COLO668 (cell line): ENCODE measurements around the gene MST1.

Experiments
- DNase-seq: peaks from one replicate; lab custom pipeline; 2025; ENCODE audit not compliant: unreplicated experiment; lab: John Stamatoyannopoulos, UW

Gene MST1

GRCh38 chr3:49689046-49689907 is at the start of gene MST1, which contains the start of gene RNF123:
TSS of gene MST1 (minus strand) at chr3:49689474. CDS start at chr3:49688691, 783 bp downstream.
TSS of gene RNF123 (plus strand) at chr3:49689557. CDS start at chr3:49691166, 1,609 bp downstream.
- DNase-seq: no peak

GRCh38 chr3:49738067-49738713 is 48.9 kb upstream of the MST1 start:
- DNase-seq: no peak

GRCh38 chr3:49734752-49735151 is 45.5 kb upstream of the MST1 start:
- no peak for DNase-seq

- DNase-seq: no peak
Observed at GRCh38 chr3:49733551-49733950, 44.3 kb upstream of the MST1 start.

- DNase-seq: no peak
Observed at GRCh38 chr3:49732597-49732996, 43.3 kb upstream of the MST1 start.

DNA sequence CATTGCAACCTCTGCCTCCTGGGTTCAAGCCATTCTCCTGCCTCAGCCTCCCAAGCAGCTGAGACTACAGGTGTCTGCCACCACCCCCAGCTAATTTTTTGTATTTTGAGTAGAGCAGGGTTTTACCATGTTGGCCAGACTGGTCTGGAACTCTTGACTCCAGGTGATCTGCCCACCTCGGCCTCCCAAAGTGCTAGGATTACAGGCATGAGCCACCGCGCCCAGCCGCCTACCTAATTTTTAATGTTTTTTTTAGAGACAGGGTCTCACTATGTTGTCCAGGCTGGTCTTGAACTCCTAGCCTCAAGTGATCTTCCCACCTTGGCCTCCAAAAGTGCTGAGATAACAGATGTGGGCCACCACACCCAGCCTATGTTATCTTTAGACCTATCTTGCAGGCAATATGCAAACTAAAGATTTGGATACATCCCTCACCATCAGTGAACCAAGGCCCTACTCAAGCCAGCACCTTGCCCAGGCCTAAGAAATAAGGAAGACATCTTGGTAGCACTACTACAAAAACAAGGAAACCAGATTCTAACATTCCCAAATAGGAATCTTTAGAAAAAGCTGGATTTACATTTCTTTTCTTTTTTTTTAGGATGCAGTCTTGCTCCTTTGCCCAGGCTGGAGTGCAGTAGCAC is 40.8 kb upstream of the MST1 start:
- no peak for DNase-seq

- DNase-seq: no peak
Observed at GRCh38 chr3:49727924-49728361, 38.7 kb upstream of the MST1 start.

GRCh38 chr3:49727154-49727923 is 38.1 kb upstream of the MST1 start:
- DNase-seq: no peak

DNA sequence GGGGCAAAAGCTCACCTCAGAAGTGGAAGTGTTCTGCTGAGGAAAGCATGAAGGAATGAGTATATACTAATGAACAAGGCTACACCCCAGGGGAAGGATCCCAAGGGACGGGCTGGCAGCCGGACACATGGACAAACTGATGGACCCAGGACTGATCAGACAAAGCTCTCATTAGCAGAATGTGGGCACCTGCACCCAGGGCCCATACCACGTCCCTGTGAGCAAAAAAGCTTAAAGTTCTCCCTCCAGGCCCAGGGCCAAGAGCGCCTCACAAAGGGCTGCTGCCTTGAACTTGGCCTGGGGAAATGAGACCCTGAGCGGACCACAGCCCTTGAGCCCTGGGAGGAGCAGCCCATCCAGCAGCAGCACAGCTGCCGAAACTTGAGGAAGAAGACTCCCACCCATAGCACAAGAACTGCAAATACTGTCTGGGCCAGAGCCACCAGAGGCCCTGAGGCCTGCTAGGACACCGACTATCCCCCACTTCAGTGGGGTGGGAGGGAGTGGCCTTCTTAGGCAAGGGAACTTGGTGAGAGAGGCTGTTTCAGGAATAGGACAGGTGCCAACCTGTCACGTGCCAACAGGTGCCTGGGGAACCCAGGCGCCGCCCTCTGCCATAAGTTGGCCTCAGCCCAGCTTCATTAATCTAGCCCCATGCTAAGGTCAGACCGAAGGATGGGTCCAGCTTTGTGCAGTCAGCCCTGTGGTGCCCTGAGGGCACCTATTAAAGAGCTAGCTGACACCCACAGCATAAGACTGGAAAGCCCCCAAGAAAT is 36.8 kb upstream of the MST1 start:
- no peak for DNase-seq

DNA sequence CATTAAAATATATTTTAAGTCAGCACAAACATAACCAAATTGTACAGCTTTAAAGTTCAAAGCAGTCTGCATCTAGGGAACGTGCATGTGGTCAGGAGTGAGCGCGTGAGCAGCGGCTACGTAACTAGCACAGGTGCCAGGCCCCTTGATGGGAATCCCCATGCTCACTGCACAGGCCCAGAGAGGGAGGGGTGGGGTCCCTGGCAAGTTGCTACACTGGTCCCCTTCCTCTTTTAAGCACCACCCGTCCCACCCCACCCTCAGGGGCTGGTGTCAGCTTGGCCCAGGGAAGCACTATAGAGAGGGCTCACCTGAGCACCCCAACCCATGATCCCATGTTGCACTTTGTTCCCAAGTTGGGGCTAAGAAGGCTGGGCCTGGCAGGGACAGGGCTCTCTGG is 35.3 kb upstream of the MST1 start:
- DNase-seq: peak; percentile 26

GRCh38 chr3:49723628-49724551 is 34.6 kb upstream of the MST1 start, which contains the start of gene GMPPB:
TSS of gene GMPPB (minus strand) at chr3:49723951. CDS start at chr3:49723726, 225 bp downstream.
- DNase-seq: peak; percentile 96

- DNase-seq: peak; percentile 67
Observed at GRCh38 chr3:49723296-49723627, 34.0 kb upstream of the MST1 start.

GRCh38 chr3:49722896-49723295 is 33.6 kb upstream of the MST1 start:
- DNase-seq: no peak

- no peak for DNase-seq
Observed at GRCh38 chr3:49721896-49722781, 32.9 kb upstream of the MST1 start.

- no peak for DNase-seq
Observed at GRCh38 chr3:49721596-49721895, 32.3 kb upstream of the MST1 start.

DNA sequence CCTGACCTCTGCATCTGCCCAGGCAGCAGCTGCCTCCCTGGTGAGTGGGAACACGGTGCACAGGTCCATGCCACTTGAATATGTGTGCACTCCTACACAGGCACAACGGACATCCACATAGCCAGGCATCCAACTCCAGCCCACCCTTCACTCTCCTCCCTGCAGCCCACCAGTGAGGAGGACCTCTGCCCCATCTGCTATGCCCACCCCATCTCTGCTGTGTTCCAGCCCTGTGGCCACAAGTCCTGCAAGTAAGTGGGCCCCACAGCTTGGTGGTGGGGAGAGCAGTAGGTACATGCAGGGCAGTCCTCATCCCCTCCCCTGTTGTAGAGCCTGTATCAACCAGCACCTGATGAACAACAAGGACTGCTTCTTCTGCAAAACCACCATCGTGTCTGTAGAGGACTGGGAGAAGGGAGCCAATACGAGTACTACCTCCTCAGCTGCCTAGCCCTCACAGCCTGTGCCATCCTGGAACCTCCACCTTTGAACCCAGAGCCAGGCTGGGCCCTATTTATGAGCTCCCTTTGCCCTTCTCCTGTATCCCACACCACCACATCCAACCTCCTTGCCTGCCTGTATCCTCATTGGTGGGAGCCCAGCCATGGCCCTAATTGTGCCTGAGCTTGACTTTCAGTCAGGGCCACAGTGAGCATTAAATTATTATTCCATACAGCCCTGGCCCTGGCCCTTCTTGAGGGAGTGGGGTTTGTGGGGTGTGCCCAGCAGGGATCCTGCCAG is 31.8 kb upstream of the MST1 start:
- no peak for DNase-seq

GRCh38 chr3:49719214-49719884 is 30.1 kb upstream of the MST1 start, which contains the start of gene AMIGO3:
TSS of gene AMIGO3 (minus strand) at chr3:49719684. CDS start at chr3:49719465, 219 bp downstream.
- DNase-seq: peak; percentile 86
